Activated T-cell treated with anti-CD3 and anti-CD28 coated beads, Interleukin-2, amount 50 U/mL, for 24 hours (primary cell): ENCODE measurements around the gene UBE2O.
A peak's percentile ranks its signal among the peaks of the same experiment; 100 is the strongest.

Experiments
- DNase-seq: peaks from one replicate; pipeline ENCODE4 v3.0.0-alpha.2; 2020
- H3K27ac Mint-ChIP-seq: 2 replicates; pipeline ENCODE4 v1.8.0; 2020; ENCODE audit warnings: mild to moderate bottlenecking, mixed read lengths
- H3K27me3 Mint-ChIP-seq: 2 replicates; pipeline ENCODE4 v1.8.0; 2020; ENCODE audit warnings: mixed read lengths
- H3K36me3 Mint-ChIP-seq: 2 replicates; pipeline ENCODE4 v1.8.0; 2020; ENCODE audit warnings: low read depth, mixed read lengths
- H3K4me1 Mint-ChIP-seq: 2 replicates; pipeline ENCODE4 v1.8.0; 2020; ENCODE audit warnings: low read depth, mixed read lengths
- H3K4me3 Mint-ChIP-seq: 2 replicates; pipeline ENCODE4 v1.8.0; 2020; ENCODE audit warnings: mild to moderate bottlenecking, moderate library complexity, mixed read lengths
- H3K9me3 Mint-ChIP-seq: 2 replicates; pipeline ENCODE4 v1.8.0; 2020; ENCODE audit warnings: mixed read lengths

UBE2O gene

GRCh38 chr17:76394166-76394565, 58.8 kb downstream of the UBE2O start:
- DNase-seq = no peak
- Mint-ChIP-seq H3K4me3 (no peak overlapping the region), H3K36me3 (peaks cover 87% of the 10 kb centered on the region), H3K4me1 (no peaks in the 10 kb centered on the region), H3K27ac (no peak overlapping the region), H3K27me3 (no peaks in the 10 kb centered on the region), H3K9me3 (no peaks in the 10 kb centered on the region)

DNA sequence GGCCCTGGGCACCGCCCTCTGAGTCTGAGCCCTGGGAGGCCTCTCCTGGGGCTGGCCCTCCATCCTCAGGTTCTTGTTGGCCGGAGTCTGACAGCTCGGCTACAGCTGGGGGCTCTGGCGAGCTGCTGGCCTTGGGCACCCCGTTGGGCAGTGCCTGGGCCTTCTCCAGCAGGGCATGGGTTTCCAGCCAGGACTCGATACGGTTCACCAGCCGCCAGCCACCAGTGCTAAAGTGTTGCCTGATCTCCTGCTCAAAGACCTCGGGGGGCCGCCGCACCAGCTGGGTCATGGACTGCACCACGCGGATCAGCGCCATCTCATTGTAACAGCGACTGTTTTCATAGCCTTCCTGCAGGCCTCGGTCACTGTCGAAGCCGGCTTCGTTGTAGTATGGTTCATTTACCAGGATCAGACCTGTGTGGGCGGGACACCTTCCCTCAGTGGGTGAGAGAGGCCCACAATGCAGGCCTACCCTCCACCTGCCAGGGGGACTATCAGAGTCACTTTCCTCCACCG, 61.7 kb downstream of the UBE2O start:
- H3K9me3 Mint-ChIP-seq = no peaks in the 10 kb centered on the region
- peaks cover 71% of the 10 kb centered on the region for H3K36me3 Mint-ChIP-seq
- H3K27ac Mint-ChIP-seq = no peak overlapping the region
- H3K4me1 Mint-ChIP-seq = peaks cover 5% of the 10 kb centered on the region
- H3K27me3 Mint-ChIP-seq = no peaks in the 10 kb centered on the region
- DNase-seq = no peak
- H3K4me3 Mint-ChIP-seq = no peak overlapping the region

GRCh38 chr17:76390003-76390421, 62.9 kb downstream of the UBE2O start:
- Mint-ChIP-seq H3K4me3 (no peak overlapping the region), H3K4me1 (peaks cover 12% of the 10 kb centered on the region), H3K36me3 (peaks cover 61% of the 10 kb centered on the region), H3K27ac (no peak overlapping the region), H3K27me3 (no peaks in the 10 kb centered on the region), H3K9me3 (no peaks in the 10 kb centered on the region)
- DNase-seq = no peak

DNA sequence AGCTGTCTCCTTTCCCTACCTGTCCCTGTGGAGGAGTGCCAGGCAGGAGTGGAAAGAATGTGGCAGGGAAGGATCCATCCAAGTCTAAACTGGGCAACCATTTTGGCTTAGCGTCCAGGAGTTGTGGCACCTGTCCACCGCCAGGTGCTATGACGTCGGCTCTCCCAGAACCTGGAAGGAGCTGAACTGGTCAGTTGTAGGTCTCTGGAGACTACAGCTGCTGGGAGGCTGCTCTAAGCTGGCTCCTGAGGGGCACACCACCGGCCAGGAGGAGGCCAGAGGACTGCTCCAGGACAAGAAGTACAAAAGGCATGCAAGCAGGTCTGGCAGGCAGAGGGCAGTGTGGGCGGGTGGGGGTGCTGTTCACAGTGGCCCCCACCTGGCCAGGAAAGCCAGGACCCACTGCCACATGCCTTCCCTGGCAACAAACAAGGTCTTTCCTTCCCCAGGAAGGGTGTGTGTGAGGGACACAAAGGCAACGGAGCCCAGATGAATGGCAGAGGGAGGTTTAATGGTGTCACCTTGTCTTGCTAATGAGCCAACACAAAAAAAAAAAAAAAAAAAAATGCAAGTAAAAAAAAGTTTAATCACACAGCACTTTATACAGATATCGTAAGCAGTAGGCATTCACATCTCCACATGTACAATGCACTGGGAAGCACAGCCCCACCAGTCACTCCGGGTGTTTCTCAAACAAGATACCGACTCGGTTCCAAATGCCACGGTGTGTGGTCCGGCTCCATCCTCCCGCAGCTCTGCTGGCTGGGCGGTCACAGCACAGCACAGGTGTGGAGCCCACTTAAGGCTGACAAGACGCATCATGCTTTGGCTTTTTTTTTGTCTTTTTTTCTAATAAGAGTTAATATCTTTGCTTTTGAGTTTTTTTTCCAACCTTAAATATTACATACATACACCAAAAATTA, 63.7 kb downstream of the UBE2O start:
- no peak overlapping the region for H3K4me3 Mint-ChIP-seq
- H3K36me3 Mint-ChIP-seq = peaks cover 57% of the 10 kb centered on the region
- DNase-seq = no peak

GRCh38 chr17:76386966-76387765, 65.8 kb downstream of the UBE2O start:
- Mint-ChIP-seq H3K27ac (no peak overlapping the region), H3K27me3 (no peaks in the 10 kb centered on the region), H3K36me3 (peaks cover 44% of the 10 kb centered on the region), H3K4me3 (no peak overlapping the region), H3K4me1 (peaks cover 20% of the 10 kb centered on the region), H3K9me3 (no peaks in the 10 kb centered on the region)
- no peak for DNase-seq

More for the DNA sequence above, 63.7 kb downstream of the UBE2O start:
- Mint-ChIP-seq H3K4me1 (peaks cover 13% of the 10 kb centered on the region), H3K27ac (no peak overlapping the region), H3K27me3 (no peaks in the 10 kb centered on the region), H3K9me3 (no peaks in the 10 kb centered on the region)

GRCh38 chr17:76385892-76386786, 66.8 kb downstream of the UBE2O start:
- Mint-ChIP-seq H3K4me3 (peak overlapping the region; percentile 69), H3K27me3 (no peaks in the 10 kb centered on the region), H3K9me3 (no peaks in the 10 kb centered on the region), H3K27ac (no peak overlapping the region), H3K4me1 (peaks cover 20% of the 10 kb centered on the region), H3K36me3 (peaks cover 35% of the 10 kb centered on the region)
- peak; percentile 88 for DNase-seq

GRCh38 chr17:76384987-76385891, 67.7 kb downstream of the UBE2O start:
- peaks cover 26% of the 10 kb centered on the region for H3K36me3 Mint-ChIP-seq
- no peaks in the 10 kb centered on the region for H3K27me3 Mint-ChIP-seq
- no peaks in the 10 kb centered on the region for H3K9me3 Mint-ChIP-seq
- H3K4me1 Mint-ChIP-seq = peaks cover 20% of the 10 kb centered on the region
- H3K27ac Mint-ChIP-seq = no peak overlapping the region
- peak; percentile 69 for DNase-seq
- peak overlapping the region; percentile 69 for H3K4me3 Mint-ChIP-seq

- Mint-ChIP-seq H3K9me3 (no peaks in the 10 kb centered on the region), H3K27ac (peak within 1 kb of the TSS; percentile 88), H3K27me3 (no peaks in the 10 kb centered on the region), H3K4me1 (peaks cover 20% of the 10 kb centered on the region), H3K36me3 (peaks cover 17% of the 10 kb centered on the region), H3K4me3 (peak within 1 kb of the TSS; percentile 78)
- DNase-seq = peak; percentile 85
These were observed 68.5 kb downstream of the UBE2O start, which contains the start of gene SPHK1 for GRCh38 chr17:76384222-76384986. Gene SPHK1, plus strand, starts transcription at chr17:76384609. Its CDS starts 1,036 bp downstream, at chr17:76385645.

DNA sequence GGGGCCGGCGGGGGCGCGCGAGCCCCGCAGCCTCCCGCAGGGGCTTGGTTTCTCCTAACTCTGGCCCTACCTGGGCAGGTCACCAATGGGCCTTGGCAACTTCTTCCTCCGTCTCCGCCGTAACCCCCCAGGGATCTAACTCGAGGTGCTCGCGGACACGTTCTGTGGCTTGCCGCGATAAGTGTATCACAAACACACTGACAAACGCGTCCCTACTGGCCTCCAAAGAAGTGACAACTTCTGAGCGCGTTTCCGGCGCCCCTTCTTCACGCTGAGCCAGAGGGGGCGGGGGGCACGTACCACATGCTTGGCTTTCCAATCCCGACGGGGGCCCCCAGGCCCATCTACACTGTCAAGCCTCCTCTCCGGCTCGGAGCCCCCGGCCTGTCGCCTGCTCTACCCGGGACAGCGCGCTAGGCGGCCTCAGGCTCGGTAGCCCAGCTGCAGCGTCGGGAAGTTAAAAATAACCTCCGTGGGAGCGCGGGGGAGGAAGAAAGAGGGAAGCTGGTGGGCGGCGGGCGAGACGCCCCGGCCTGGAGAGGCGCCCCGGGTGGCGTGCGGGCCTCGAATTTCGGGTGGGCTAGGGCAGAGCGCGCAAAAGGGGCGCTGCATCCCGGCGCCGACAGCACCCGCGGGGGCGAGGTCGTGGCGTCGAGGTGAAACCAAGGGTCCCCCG, 69.3 kb downstream of the UBE2O start:
- H3K4me1 Mint-ChIP-seq = peaks cover 20% of the 10 kb centered on the region
- H3K4me3 Mint-ChIP-seq = peak overlapping the region; percentile 78
- H3K27ac Mint-ChIP-seq = peak overlapping the region; percentile 88
- H3K9me3 Mint-ChIP-seq = no peaks in the 10 kb centered on the region
- peaks cover 13% of the 10 kb centered on the region for H3K36me3 Mint-ChIP-seq
- peak; percentile 83 for DNase-seq
- H3K27me3 Mint-ChIP-seq = no peaks in the 10 kb centered on the region

GRCh38 chr17:76382803-76383545, 70.0 kb downstream of the UBE2O start:
- peak overlapping the region; percentile 79 for H3K4me3 Mint-ChIP-seq
- no peak for DNase-seq
- H3K27me3 Mint-ChIP-seq = no peaks in the 10 kb centered on the region
- peaks cover 20% of the 10 kb centered on the region for H3K4me1 Mint-ChIP-seq
- no peaks in the 10 kb centered on the region for H3K9me3 Mint-ChIP-seq
- peak overlapping the region; percentile 88 for H3K27ac Mint-ChIP-seq
- peaks cover 13% of the 10 kb centered on the region for H3K36me3 Mint-ChIP-seq

GRCh38 chr17:76382351-76382802, 70.6 kb downstream of the UBE2O start:
- peak overlapping the region; percentile 82 for H3K27ac Mint-ChIP-seq
- H3K4me1 Mint-ChIP-seq = peaks cover 20% of the 10 kb centered on the region
- peak; percentile 48 for DNase-seq
- H3K9me3 Mint-ChIP-seq = no peaks in the 10 kb centered on the region
- H3K27me3 Mint-ChIP-seq = no peaks in the 10 kb centered on the region
- peak overlapping the region; percentile 79 for H3K4me3 Mint-ChIP-seq
- peaks cover 9% of the 10 kb centered on the region for H3K36me3 Mint-ChIP-seq
